HUES64 (cell line): ENCODE data around the gene SRSF5.

ENCODE experiments used
- H3K27ac ChIP-seq: 2 replicates; pipeline ENCODE4 v1.7.0; 2013; ENCODE audit warnings: low read depth, low read length, inconsistent platforms
- H3K27me3 ChIP-seq: 2 replicates; pipeline ENCODE4 v1.6.1; 2013; ENCODE audit warnings: mild to moderate bottlenecking, low read length; ENCODE audit not compliant: insufficient read depth
- H3K36me3 ChIP-seq: 2 replicates; pipeline ENCODE4 v1.6.1; 2013; ENCODE audit warnings: mild to moderate bottlenecking, low read length; ENCODE audit not compliant: insufficient read depth
- H3K4me1 ChIP-seq: 2 replicates; pipeline ENCODE4 v1.6.1; 2013; ENCODE audit warnings: mild to moderate bottlenecking, low read length, moderate library complexity; ENCODE audit not compliant: insufficient read depth
- H3K4me3 ChIP-seq: 2 replicates; pipeline ENCODE4 v1.5.1; 2013; ENCODE audit warnings: mild to moderate bottlenecking, low read length, moderate library complexity
- H3K9ac ChIP-seq: 2 replicates; pipeline ENCODE4 v1.6.1; 2013; ENCODE audit warnings: mild to moderate bottlenecking, low read depth, low read length
- H3K9me3 ChIP-seq: 2 replicates; pipeline ENCODE4 v1.6.1; 2013; ENCODE audit warnings: low read depth, low read length; ENCODE audit not compliant: insufficient read depth
- WGBS: fragments of 150-250, 120-280 bp; methylation state at CpG from one replicate; pipeline ENCODE4 v1.1.7; 2013; ENCODE audit warnings: missing lambda C conversion rate; 5-methylcytosine and 5-hydroxymethylcytosine counted together

The SRSF5 gene

DNA sequence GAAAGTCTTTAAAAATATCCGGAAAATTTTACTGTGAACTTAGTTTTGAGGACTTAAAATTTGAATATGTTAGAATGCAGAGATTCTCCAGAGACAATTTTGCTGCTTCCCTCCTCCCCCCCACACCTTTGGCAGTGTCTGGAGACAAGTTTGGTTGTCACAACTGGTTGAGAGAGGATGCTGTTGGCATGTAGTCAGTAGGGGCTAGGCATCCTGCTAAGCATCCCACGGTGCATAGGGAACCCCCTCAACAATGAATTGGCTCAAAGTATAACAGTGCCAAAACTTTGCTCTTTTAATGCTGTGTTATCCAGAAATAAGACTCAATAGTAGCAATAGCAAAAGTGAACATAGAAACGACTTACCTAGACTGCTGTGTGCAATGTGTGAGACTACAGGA lies 3.6 kb downstream of the SRSF5 start:
- Histone ChIP-seq H3K27ac (no peak overlapping the region), H3K4me1 (peaks cover 9% of the 10 kb centered on the region; the same call in 1 of the 2 replicates), H3K36me3 (peaks cover 79% of the 10 kb centered on the region), H3K4me3 (no peak overlapping the region), H3K9me3 (no peaks in the 10 kb centered on the region), H3K9ac (no peak overlapping the region), H3K27me3 (no peaks in the 10 kb centered on the region)
- 98% methylated on average over 3 of the region's 3 CpGs for WGBS

DNA sequence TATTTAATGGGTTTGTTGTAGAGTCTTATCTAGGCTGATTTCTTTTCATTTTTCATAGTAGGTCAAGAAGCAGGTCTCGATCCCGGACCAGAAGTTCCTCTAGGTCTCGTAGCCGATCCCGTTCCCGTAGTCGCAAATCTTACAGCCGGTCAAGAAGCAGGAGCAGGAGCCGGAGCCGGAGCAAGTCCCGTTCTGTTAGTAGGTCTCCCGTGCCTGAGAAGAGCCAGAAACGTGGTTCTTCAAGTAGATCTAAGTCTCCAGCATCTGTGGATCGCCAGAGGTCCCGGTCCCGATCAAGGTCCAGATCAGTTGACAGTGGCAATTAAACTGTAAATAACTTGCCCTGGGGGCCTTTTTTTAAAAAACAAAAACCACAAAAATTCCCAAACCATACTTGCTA lies 4.2 kb downstream of the SRSF5 start:
- no peak overlapping the region for H3K9ac ChIP-seq
- no peak overlapping the region for H3K4me3 ChIP-seq
- no peaks in the 10 kb centered on the region for H3K27me3 ChIP-seq
- WGBS: 97% methylated on average over 16 of the region's 16 CpGs
- H3K36me3 ChIP-seq: peaks cover 84% of the 10 kb centered on the region
- H3K9me3 ChIP-seq: no peaks in the 10 kb centered on the region
- H3K4me1 ChIP-seq: peaks cover 9% of the 10 kb centered on the region; the same call in 1 of the 2 replicates
- no peak overlapping the region for H3K27ac ChIP-seq

DNA sequence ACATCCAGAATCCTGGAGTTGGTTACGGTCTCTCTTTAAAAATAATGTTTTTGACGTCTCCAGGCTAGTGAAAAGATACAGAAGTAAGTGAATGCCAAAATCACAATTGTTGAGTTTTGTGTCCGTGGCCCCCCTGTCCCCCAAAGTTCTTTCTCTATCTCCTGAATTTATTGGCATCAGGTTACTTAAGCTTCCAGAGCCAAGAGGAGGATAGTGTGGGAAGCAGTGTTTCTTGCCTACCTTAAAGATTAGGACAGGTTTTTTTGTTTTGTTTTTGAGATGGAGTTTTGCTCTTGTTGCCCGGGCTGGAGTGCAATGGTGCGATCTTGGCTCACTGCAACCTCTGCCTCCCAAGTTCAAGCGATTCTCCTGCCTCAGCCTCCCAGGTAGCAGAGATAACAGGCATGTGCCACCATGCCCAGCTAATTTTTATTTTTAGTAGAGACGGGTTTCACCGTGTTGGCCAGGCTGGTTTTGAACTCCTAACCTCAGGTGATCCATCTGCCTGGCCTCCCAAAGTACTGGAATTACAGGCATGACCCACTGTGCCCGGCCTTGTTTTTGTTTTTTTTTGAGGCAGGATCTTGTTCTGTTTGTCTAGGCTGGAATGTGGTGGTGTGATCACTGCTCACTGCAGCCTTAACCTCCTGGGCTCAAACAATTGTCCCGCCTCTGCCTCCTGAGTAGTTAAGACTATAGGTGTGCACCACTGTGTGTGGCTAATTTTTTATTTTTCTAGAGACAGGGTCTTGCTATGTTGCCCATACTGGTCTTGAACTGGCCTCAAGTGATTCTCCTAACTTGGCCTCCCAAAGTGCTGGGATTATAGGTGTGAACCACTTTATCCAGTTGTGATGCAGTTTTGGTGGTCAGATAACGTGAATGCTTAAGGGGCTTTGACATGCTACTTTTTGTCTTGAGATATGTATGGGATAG lies 5.4 kb downstream of the SRSF5 start:
- Histone ChIP-seq H3K9me3 (no peaks in the 10 kb centered on the region), H3K36me3 (peaks cover 96% of the 10 kb centered on the region), H3K4me1 (peaks cover 5% of the 10 kb centered on the region; the same call in 1 of the 2 replicates), H3K9ac (no peak overlapping the region), H3K27ac (no peak overlapping the region), H3K27me3 (no peaks in the 10 kb centered on the region), H3K4me3 (no peak overlapping the region)
- WGBS: 95% methylated on average over 11 of the region's 11 CpGs

DNA sequence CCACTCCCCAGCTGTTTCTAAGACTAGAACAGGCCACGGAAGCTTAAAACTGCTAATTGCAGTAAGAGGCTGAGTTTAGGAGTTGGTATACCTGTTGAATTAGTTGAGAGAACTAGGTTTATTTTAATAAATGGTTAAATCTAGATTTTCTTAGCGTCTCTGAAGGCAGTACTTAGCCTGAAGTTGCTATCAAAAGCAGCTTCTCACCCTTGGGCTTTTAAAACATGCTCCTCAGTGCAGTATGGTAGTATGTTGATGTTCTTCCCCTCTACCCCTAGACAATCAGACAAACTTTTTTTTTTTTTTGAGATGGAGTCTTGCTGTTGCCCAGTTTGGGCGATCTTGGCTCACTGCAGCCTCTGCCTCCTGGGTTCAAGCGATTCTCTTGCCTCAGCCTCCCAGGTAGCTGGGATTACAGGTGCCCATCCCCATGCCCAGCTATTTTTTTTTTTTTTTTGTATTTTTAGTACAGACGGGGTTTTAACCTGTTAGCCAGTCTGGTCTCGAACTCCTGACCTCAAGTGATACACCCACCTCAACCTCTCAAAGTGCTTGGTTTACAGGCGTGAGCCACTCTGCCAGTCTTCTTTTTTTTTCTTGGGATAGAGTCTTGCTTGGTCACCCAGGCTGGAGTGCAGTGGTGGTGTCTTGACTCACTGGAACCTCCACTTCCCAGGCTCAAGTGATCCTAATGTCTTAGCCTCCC lies 6.8 kb downstream of the SRSF5 start:
- Histone ChIP-seq H3K9ac (no peak overlapping the region), H3K27me3 (no peaks in the 10 kb centered on the region), H3K9me3 (no peaks in the 10 kb centered on the region), H3K4me1 (no peaks in the 10 kb centered on the region), H3K27ac (no peak overlapping the region), H3K4me3 (no peak overlapping the region), H3K36me3 (peaks cover 100% of the 10 kb centered on the region)
- 92% methylated on average over 7 of the region's 7 CpGs for WGBS

DNA sequence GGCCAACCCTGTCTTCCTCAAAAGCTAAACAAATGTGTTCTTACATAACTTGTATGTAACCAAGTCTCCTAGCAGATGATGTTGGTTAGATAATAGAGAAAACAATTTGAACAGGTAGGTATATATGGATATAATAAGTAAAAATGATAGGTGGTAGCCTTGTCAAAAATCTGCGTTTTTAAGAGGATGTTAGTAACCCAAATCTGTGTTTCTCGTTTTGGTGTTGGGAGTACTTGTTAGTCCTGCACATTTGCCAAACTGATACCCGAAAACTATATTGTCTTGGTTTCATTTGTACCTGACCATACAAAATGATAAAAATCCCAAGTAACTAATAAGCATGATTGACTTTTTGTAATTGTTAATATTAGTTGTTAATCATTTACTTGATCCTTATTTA lies 8.1 kb downstream of the SRSF5 start:
- Histone ChIP-seq H3K4me3 (no peak overlapping the region), H3K4me1 (no peaks in the 10 kb centered on the region), H3K27ac (no peak overlapping the region), H3K27me3 (no peaks in the 10 kb centered on the region), H3K9me3 (no peaks in the 10 kb centered on the region), H3K36me3 (peaks cover 98% of the 10 kb centered on the region), H3K9ac (no peak overlapping the region)
- WGBS: 89% methylated on average over 2 of the region's 3 CpGs

DNA sequence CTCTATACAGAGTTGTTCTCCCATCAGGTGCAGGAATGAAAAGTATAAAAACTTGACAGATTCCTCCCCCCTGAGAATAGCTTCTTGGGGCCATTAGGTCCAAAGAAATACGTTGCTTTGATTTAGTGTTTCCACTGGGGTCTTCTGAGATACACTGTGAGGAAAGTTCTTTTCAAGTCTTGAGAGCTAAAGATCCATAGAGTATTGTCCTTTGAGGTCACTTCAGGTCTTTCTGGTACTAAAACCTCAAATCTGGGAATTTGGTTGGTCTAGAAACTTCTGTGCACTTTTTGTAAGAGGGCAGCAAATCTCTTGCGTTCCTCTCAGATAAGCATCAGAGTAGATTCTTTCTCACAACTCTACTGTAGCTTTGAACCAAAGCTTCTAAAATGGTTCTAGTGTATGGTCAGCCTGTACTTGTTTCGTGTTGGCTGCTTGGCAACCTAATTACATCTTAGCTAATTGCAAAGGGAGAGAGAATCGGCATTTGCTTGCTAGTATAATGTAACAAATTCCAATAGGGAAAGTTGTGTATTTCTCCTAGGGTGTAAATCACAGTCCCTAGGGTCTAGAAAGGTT lies 10.0 kb downstream of the SRSF5 start:
- Histone ChIP-seq H3K36me3 (peaks cover 88% of the 10 kb centered on the region), H3K27me3 (no peaks in the 10 kb centered on the region), H3K4me1 (no peaks in the 10 kb centered on the region), H3K27ac (no peak overlapping the region), H3K9me3 (no peaks in the 10 kb centered on the region), H3K9ac (no peak overlapping the region), H3K4me3 (no peak overlapping the region)
- WGBS: 95% methylated on average over 4 of the region's 4 CpGs

DNA sequence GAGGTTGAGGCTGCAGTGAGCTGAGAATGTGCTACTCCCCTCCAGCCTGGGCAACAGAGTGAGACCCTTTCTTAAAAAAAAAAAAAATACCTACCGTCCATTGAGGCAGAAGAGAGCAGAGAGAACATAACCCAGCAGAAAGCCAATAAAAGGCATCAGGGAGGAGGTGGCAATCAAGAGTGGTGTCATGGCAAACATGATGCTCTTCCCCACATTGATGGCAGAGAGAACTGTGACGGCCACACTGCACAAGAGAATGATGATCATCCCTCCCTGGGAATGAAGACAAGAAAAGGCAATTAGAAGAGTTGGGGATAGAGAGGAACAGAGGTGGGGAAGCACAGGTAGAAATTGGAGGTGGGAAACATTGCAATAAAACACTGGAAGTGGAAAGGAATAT lies 12.1 kb downstream of the SRSF5 start:
- WGBS: 96% methylated on average over 2 of the region's 2 CpGs
- Histone ChIP-seq H3K9ac (no peak overlapping the region), H3K9me3 (no peaks in the 10 kb centered on the region), H3K36me3 (peaks cover 67% of the 10 kb centered on the region), H3K27ac (no peak overlapping the region), H3K4me1 (no peaks in the 10 kb centered on the region), H3K4me3 (no peak overlapping the region), H3K27me3 (no peaks in the 10 kb centered on the region)

DNA sequence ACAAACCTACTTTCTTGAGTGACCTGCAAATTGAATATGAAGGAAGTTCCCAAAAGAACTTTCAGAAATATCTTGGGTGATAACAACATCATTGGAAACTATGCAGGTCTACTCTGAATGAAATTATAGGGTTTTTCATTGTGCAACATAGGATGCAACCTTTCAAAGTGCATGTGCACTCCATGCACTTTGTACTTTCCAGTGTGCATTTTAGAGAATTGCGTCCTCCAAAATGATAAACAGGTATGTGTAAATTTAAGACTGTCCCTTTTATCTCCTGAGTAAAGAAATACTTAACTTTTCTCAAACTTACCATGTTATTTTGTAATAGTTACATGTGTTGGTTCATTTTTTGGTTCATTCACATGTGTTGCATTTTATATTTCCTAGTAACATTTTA lies 13.2 kb downstream of the SRSF5 start:
- 100% methylated on average over 1 of the region's 1 CpG for WGBS
- no peaks in the 10 kb centered on the region for H3K9me3 ChIP-seq
- no peak overlapping the region for H3K4me3 ChIP-seq
- no peaks in the 10 kb centered on the region for H3K27me3 ChIP-seq
- no peak overlapping the region for H3K27ac ChIP-seq
- H3K9ac ChIP-seq: no peak overlapping the region
- H3K4me1 ChIP-seq: no peaks in the 10 kb centered on the region
- peaks cover 57% of the 10 kb centered on the region for H3K36me3 ChIP-seq

DNA sequence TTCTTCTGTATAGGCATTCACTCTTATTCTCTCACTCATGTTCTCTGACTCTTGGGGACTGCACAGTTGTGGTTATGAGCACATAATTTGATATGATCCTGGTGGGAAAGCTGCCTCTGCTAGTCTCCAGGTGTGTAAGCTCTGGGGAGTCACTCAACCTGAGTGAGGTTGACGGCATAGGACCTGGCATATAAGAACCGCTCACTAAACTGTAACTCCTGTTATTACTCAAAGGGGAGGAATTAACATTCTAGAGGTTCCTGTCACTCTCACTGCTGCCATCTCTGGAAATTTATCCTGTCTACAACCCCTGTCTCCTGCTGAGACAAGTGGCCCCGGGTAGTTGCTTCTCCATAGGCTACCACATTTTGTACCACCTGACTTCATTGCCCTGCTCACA lies 14.0 kb downstream of the SRSF5 start:
- 98% methylated on average over 3 of the region's 3 CpGs for WGBS
- Histone ChIP-seq H3K9ac (no peak overlapping the region), H3K27me3 (no peaks in the 10 kb centered on the region), H3K9me3 (no peaks in the 10 kb centered on the region), H3K27ac (no peak overlapping the region), H3K4me1 (no peaks in the 10 kb centered on the region), H3K36me3 (peaks cover 49% of the 10 kb centered on the region), H3K4me3 (no peak overlapping the region)

DNA sequence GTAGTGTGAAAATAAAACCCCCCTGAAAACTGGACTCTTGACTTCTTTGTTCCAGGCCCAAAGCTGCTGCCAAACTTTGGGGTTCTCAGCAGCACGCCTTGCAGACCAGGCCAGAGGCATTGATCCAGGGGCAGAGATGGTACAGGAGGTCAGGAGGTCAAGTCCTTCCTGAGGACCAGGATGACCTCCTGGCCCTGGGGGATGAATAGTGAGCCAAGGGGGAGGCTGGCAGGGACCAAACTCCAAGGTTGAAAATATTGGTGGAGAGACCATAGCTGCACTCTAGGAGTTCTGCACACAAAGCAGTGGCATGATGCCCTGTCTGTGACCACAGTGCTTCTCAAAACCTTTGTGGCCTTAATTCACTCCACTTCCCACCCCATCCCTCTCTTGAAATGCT lies 18.0 kb downstream of the SRSF5 start:
- Histone ChIP-seq H3K27ac (no peak overlapping the region), H3K4me1 (no peaks in the 10 kb centered on the region), H3K27me3 (no peaks in the 10 kb centered on the region), H3K36me3 (peaks cover 10% of the 10 kb centered on the region), H3K4me3 (no peak overlapping the region), H3K9me3 (no peaks in the 10 kb centered on the region), H3K9ac (no peak overlapping the region)
- 92% methylated on average over 1 of the region's 1 CpG for WGBS

DNA sequence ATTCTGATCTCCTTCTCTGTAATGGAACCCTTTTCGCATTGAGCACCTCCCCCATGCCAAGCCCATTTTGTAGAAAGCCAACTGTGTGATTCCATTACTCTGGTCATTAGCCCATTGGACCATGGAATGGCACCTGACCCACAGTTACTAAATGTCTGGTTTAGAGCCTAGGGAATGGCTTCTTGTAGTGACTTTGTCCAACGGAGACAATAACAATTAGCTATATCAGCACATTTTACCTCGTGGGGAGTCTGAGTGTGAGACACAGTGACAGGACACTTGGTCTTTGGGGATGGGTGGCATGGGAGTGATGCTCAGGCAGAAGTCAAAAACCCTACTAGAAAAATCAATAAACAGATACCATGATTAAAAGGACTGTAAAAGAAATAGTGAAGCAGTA lies 19.7 kb downstream of the SRSF5 start:
- Histone ChIP-seq H3K4me1 (no peaks in the 10 kb centered on the region), H3K27me3 (no peaks in the 10 kb centered on the region), H3K9ac (no peak overlapping the region), H3K4me3 (no peak overlapping the region), H3K27ac (no peak overlapping the region), H3K36me3 (no peaks in the 10 kb centered on the region), H3K9me3 (no peaks in the 10 kb centered on the region)
- whole genome bisulfite sequencing: 89% methylated on average over 2 of the region's 3 CpGs
